Loucy (cell line): ENCODE measurements around the gene MMEL1.
"Not testable (repeated sequence)": the region's sequence is repeated elsewhere in the genome, so short reads cannot be mapped to it uniquely, and the experiment has no call there.

ENCODE experiments used
- H2AFZ ChIP-seq: fragments of 200-600 bp; sonication (generic); 2 replicates; pipeline ENCODE4 v1.6.0; 2016; ENCODE audit warnings: antibody characterized with exemption, mild to moderate bottlenecking, low read length, moderate library complexity
- H3F3A ChIP-seq: fragments of 200-600 bp; 2 replicates; pipeline ENCODE4 v1.6.0; 2016; ENCODE audit warnings: antibody characterized with exemption, low read depth, mild to moderate bottlenecking
- H3K27me3 ChIP-seq: fragments of 200-600 bp; sonication (generic); 2 replicates; pipeline ENCODE4 v1.6.1; 2014; ENCODE audit warnings: low read length, mild to moderate bottlenecking; ENCODE audit not compliant: insufficient read depth, poor library complexity, severe bottlenecking
- H3K36me3 ChIP-seq: fragments of 200-600 bp; sonication (generic); 2 replicates; pipeline ENCODE4 v1.6.1; 2016; ENCODE audit warnings: low read length; ENCODE audit not compliant: insufficient read depth
- H3K4me1 ChIP-seq: fragments of 200-600 bp; sonication (generic); 2 replicates; pipeline ENCODE4 v1.5.1; 2014; ENCODE audit warnings: low read length, mild to moderate bottlenecking; ENCODE audit not compliant: insufficient read depth, poor library complexity, severe bottlenecking
- H3K4me2 ChIP-seq: fragments of 200-600 bp; sonication (generic); 2 replicates; pipeline ENCODE4 v1.6.0; 2014; ENCODE audit warnings: antibody characterized with exemption, low read length, low read depth, mild to moderate bottlenecking; ENCODE audit not compliant: poor library complexity, severe bottlenecking
- H3K4me3 ChIP-seq: fragments of 200-600 bp; sonication (generic); 2 replicates; pipeline ENCODE4 v1.5.1; 2014; ENCODE audit warnings: low read length, mild to moderate bottlenecking, mixed read lengths; ENCODE audit not compliant: poor library complexity, severe bottlenecking
- H3K79me2 ChIP-seq: fragments of 200-600 bp; sonication (generic); 2 replicates; pipeline ENCODE4 v1.6.1; 2014; ENCODE audit warnings: low read length; ENCODE audit not compliant: insufficient read depth
- H3K9ac ChIP-seq: fragments of 200-600 bp; sonication (generic); 2 replicates; pipeline ENCODE4 v1.6.0; 2014; ENCODE audit warnings: mild to moderate bottlenecking, low read depth, low read length, moderate library complexity; ENCODE audit not compliant: poor library complexity, severe bottlenecking
- H3K9me2 ChIP-seq: fragments of 200-600 bp; sonication (generic); replicated peaks from 2 replicates; pipeline ENCODE4 v1.6.1; 2016; ENCODE audit warnings: low read depth, low read length, mixed read lengths
- H3K9me3 ChIP-seq: fragments of 200-600 bp; sonication (generic); 2 replicates; pipeline ENCODE4 v1.6.1; 2014; ENCODE audit warnings: mild to moderate bottlenecking, antibody characterized with exemption, low read length, low read depth; ENCODE audit not compliant: insufficient read depth
- H4K20me1 ChIP-seq: fragments of 200-600 bp; sonication (generic); 2 replicates; pipeline ENCODE4 v1.6.0; 2014; ENCODE audit warnings: antibody characterized with exemption, low read length, mild to moderate bottlenecking; ENCODE audit not compliant: insufficient read depth, poor library complexity, severe bottlenecking

Gene MMEL1

GRCh38 chr1:2655598-2656434, 23.0 kb upstream of the MMEL1 start:
- H3K4me2 ChIP-seq, H4K20me1 ChIP-seq, H3F3A ChIP-seq: not testable (repeated sequence)

DNA sequence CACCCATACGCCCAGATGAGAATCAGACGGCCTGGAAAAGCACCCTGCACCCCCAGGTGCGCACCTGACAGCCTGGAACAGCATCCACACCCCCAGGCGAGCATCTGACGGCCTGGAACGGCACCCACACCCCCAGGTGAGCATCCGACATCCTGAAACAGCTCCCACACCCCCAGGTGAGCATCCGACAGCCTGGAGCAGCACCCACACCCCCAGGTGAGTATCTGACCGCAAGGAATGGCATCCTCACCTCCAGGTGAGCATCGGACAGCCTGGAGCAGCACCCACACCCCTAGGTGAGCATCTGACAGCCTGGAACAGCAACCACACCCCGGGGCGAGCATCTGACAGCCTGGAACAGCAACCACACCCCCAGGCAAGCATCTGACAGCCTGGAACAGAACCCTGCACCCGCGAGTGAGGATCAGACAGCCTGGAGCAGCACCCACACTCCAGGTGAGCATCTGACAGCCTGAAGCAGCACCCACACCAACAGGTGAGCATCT, 21.7 kb upstream of the MMEL1 start:
- H3K9ac ChIP-seq, H3F3A ChIP-seq, H3K4me2 ChIP-seq, H3K4me1 ChIP-seq, H3K79me2 ChIP-seq, H3K4me3 ChIP-seq, H4K20me1 ChIP-seq, H3K27me3 ChIP-seq, H2AFZ ChIP-seq, H3K36me3 ChIP-seq, H3K9me2 ChIP-seq: not testable (repeated sequence)
- H3K9me3 ChIP-seq, result peaks cover 44% of the 10 kb centered on the region; the same call in 1 of the 2 replicates

More at GRCh38 chr1:2655598-2656434, 23.0 kb upstream of the MMEL1 start:
- not testable (repeated sequence) for H3K27me3 ChIP-seq, H3K4me3 ChIP-seq, H3K4me1 ChIP-seq, H3K79me2 ChIP-seq, H2AFZ ChIP-seq, H3K9me2 ChIP-seq, H3K36me3 ChIP-seq, H3K9ac ChIP-seq
- H3K9me3 ChIP-seq, result peaks cover 38% of the 10 kb centered on the region; the same call in 1 of the 2 replicates

DNA sequence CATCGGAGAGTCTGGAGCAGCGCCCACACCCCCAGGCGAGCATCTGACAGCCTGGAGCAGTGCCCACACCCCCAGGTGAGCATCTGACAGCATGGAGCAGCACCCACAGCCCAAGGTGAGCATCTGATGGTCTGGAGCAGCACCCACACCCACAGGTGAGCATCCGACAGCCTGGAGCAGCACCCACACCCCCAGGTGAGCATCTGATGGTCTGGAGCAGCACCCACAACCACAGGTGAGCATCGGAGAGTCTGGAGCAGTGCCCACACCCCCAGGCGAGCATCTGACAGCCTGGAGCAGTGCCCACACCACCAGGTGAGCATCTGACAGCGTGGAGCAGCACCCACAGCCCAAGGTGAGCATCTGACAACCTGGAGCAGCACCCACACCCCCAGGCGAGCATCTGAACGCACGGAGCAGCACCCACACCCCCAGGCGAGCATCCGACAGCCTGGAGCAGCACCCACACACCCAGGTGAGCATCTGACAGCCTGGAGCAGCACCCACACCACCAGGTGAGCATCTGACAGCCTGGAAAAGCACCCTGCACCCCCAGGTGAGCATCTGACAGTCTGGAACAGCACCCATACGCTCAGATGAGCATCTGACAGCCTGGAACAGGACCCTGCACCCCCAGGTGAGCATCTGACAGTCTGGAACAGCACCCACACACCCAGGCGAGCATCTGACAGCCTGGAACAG, 21.1 kb upstream of the MMEL1 start:
- H2AFZ ChIP-seq, H3K27me3 ChIP-seq, H3K9me2 ChIP-seq, H3K36me3 ChIP-seq, H3K4me3 ChIP-seq, H3K4me2 ChIP-seq, H3K4me1 ChIP-seq, H3K9ac ChIP-seq, H3F3A ChIP-seq, H4K20me1 ChIP-seq, H3K79me2 ChIP-seq: not testable (repeated sequence)
- H3K9me3 ChIP-seq, result peaks cover 44% of the 10 kb centered on the region; the same call in 1 of the 2 replicates

DNA sequence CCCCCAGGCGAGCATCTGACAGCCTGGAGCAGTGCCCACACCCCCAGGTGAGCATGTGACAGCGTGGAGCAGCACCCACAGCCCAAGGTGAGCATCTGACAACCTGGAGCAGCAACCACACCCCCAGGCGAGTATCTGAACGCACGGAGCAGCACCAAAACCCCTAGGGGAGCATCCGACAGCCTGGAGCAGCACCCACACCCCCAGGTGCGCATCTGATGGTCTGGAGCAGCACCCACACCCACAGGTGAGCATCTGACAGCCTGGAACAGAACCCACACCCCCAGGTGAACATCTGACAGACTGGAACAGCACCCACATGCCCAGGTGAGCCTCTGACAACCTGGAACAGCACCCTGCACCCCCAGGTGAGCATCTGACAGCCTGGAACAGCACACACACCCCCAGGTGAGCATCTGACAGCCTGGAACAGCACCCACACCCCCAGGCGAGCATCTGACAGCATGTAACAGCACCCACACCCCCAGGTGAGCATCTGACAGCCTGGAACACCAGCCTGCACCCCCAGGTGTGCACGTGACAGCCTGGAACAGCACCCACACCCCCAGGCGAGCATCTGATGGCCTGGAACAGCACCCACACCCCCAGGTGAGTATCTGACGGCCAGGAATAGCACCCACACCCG, 20.2 kb upstream of the MMEL1 start:
- H3K36me3 ChIP-seq, H3F3A ChIP-seq, H3K9ac ChIP-seq, H3K27me3 ChIP-seq, H3K79me2 ChIP-seq, H3K4me2 ChIP-seq, H3K9me2 ChIP-seq, H2AFZ ChIP-seq, H3K4me1 ChIP-seq, H4K20me1 ChIP-seq, H3K4me3 ChIP-seq: not testable (repeated sequence)
- H3K9me3 ChIP-seq, result peaks cover 44% of the 10 kb centered on the region; the same call in 1 of the 2 replicates

- not testable (repeated sequence) for H3F3A ChIP-seq, H2AFZ ChIP-seq, H3K4me2 ChIP-seq, H3K9ac ChIP-seq, H3K9me2 ChIP-seq, H3K4me3 ChIP-seq, H3K36me3 ChIP-seq, H3K27me3 ChIP-seq, H3K4me1 ChIP-seq, H3K79me2 ChIP-seq, H4K20me1 ChIP-seq
- H3K9me3 ChIP-seq, result peaks cover 41% of the 10 kb centered on the region; the same call in 1 of the 2 replicates
Measured at GRCh38 chr1:2652152-2652925, 19.5 kb upstream of the MMEL1 start.
